ENCODE results near the gene KCNAB3. TPM values are rescaled to one million over a fixed set of nuclear protein-coding genes. Genes with fewer than 3 reads are reported as not detected.
"Not testable (repeated sequence)": the region's sequence is repeated elsewhere in the genome, so short reads cannot be mapped to it uniquely, and the experiment has no call there.

KCNAB3 gene
- total RNA-seq = 0.32 TPM
- long read RNA-seq = 0 reads

DNA sequence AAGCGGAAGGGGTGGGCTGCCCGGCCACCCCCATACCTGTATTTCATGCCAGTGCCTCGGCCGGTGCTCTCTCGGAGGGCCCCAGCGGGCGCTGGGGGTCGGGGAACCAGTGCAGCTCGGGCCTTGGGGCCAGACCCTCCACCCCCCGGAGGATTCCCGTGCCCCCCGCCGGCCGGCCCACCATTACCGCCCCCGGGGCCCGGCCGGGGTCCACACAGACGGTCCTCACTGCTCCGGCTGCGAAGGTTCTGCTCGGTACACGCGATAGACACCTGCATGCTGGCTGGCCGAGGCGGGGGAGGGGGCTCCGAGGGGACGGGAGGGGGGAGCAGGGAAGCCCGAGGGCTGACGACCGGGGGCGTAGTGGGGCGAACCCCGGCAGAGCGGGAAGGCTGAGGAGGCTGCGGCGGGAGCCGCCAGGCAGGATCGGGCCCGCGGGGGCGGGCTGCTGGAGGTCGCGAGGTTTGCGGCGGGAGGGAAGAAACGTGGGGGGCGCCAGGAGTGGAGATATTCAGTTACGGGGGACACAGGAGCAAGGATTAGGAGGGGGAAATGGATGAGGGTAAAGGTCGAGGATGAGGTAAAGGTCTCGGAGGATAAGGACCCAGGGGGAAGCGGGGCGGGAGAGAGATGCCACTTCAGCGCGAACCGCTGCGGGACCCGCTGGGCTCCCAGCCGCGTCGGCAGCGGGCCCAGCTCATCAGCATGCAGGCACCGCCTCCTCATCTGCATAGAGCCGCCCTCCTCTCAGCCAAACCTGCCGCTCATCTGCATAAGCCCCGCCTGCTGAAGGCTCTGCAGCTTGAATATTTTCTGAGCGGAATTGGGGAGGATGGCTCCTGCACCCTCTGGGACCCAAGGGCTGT is at the start of gene KCNAB3:
TSS of gene KCNAB3 (minus strand) at position 699 of the 866 bp plus-strand sequence. CDS start at position 278, 421 bp downstream.
- intact Hi-C loops (cut with DNase I) = loop anchor here (5.0 kb wide), 1 partner anchor 72 kb away; the partner anchor contains the start of genes CYB5D1, NAA38 and TMEM88
- DNase-seq (ENCODE audit: missing footprints) (no peak), ATAC-seq (no peak)

DNA sequence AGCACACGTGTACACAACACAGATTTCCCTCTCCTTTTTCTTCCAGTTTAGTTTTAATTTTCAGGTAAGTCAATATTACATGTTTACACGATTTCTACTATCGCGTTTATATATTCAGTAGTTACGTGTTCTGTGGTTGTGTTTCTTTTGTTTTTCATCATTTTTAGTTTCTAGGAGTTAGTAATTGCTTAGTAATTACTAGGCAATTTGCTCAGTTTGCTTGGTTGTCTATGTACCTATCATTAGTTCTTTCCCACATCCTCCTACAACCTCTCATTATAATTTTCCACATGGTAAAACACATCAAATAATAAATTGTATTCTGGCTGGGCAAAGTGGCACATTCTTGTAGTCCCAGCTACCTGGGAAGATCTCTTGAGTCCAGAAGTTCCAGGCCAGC is 48.1 kb upstream of the KCNAB3 start:
- DNase-seq (ENCODE audit: missing footprints) (no peak), ATAC-seq (no peak)
- intact Hi-C loops (cut with DNase I) = no loop called here

DNA sequence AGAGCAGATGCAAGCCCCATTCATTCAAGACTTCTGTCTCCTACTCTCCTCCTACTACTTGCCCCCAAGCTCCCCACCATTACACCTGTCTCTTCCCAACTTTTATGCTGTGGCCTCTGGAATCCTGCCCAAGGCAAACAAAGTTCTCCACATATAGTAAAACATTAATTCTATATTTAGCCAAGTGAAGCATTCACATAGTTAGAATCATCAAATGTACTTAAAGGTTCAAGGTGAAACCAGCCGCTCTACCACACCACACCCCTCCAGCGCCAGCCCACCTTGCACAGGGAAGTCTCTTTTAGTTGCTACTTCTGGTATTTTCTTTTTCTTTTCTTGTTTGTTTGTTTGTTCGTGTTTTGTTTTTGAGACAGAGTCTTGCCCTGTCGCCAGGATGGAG is 47.4 kb upstream of the KCNAB3 start:
- DNase-seq (ENCODE audit: missing footprints) (no peak), ATAC-seq (no peak)
- intact Hi-C loops (cut with DNase I) = no loop called here

DNA sequence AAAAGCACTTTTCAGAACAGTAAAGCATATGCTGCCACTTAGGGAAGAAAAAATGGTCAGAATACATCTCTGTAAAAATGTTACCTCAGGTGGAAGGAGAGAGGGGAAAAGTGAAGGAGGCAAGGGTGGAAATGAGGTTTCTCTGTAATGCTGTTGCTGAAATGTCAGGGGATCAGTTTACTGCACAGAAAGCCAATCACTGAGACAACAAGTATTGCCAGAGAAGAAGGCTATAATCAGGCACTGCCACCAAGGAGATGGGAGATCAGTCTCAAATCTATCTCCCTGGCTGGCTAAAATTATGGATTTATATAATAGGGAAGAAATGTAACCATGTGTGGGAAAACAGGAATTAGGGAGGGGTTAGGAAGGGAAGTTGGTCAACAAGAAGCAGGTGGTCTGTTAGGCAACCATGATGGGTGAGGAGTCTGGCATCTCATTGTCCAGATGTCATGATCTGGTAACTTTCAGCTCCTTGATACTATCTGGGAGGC is 45.0 kb upstream of the KCNAB3 start:
- intact Hi-C loops (cut with DNase I) = no loop called here
- ATAC-seq (no peak), DNase-seq (ENCODE audit: missing footprints) (no peak)

DNA sequence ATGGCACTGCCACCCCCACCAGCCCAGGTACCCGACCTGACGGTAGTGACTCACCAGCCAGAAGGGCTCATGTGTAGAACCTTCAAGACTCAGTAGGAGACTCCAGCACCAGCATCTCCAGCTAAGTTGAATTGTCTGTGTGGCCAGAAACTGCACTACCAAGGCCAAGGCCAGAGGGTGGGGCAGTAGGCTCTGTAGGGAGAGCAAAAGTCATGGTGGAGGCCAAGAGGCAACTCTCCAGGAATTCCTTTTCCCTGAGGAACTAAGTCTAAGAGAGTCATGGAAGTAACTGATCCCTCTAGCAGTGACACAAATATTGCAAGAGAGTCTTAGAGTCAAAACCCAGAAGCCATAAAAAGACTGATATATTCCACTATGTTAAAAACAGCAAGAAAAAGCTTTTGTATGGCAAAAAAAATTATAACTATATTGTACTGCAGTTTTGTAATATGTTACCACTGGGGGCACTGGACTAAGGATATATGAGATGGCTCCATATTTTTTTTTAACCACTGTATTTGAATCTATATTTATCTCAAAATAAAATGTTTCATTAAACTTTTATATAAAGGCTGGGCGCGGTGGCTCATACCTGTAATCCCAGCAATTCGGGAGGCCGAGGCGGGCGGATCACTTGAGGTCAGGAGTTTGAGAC is 42.6 kb upstream of the KCNAB3 start:
- ATAC-seq = peak; percentile 68
- intact Hi-C loops (cut with DNase I) = no loop called here
- no peak for DNase-seq (ENCODE audit: missing footprints)

DNA sequence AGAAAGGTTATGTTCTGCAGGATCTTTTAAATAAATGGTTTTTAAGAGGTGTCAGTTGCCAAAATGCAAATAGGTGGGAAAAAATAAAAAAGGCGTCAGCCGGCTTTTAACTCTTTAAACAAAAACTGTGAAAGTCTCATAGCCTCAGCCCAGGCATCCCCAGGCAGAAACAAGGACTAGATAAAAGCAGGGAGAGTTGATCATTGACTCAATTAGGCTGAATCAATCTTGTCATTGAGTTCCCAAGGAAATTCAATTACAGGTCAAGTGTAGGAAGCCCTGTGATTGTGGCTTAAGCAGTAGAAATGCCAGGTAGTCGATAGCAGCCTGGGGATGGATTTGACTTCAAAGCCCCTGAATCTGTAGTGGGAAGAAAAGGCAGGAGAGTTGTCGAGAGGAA is 42.0 kb upstream of the KCNAB3 start:
- DNase-seq (ENCODE audit: missing footprints) (no peak), ATAC-seq (no peak)
- intact Hi-C loops (cut with DNase I) = no loop called here

DNA sequence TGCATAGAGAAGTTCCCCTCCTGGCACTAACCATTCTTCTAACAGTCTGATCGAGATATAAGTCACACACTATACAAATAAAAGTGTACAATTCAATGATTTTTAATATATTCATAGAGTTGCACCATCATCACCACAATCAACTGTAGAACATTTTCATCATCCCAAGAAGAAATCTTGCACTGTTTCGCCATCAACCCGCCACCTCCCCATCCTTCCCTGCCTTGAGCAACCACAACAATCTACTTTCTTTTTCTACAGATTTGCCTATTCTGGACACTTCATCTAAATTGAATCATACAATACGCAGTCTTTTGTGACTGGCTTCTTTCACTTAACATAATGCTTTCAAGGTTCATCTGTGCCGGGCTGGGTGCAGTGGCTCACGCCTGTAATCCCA is 39.8 kb upstream of the KCNAB3 start:
- ATAC-seq (no peak), DNase-seq (ENCODE audit: missing footprints) (no peak)
- intact Hi-C loops (cut with DNase I) = no loop called here

DNA sequence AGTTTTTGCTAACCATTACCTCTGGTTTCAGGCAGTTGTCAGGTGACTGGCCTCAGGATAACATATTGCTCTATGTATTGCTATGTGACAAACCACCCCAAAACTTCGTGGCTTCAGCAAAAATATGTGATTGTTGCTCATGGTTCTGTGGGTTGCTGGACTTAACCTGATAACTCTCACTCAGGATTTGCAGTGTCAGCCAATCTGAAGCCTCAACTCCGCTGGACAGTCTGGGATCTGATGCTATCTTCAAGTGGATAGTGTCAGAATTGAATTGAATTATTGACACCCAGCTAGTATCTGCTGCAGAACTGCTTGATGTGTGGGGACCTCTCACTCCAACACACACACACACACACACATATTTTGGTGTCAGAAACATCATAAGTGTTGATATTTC is 38.1 kb upstream of the KCNAB3 start:
- DNase-seq (ENCODE audit: missing footprints) (no peak), ATAC-seq (no peak)
- intact Hi-C loops (cut with DNase I) = no loop called here

DNA sequence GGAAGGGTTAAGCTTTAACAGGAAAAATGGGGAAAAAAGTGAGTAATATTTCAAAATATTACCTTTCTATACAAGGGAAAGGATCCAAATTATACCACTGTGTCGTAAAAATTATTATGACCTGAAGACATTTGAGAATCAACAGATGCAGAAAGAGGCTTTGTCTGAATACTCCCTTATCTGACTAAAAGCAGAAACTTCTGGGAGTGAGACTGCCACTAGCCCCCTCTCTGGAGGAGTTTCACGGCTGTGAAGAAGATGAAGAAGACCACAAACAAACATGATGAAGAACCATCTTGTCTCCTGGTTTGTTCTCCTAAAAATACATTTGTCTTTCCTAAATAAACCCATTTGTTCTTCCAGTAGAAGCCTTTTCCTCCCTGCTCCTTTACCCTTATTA is 31.8 kb upstream of the KCNAB3 start:
- no peak for DNase-seq (ENCODE audit: missing footprints)
- no peak for ATAC-seq
- intact Hi-C loops (cut with DNase I) = no loop called here

DNA sequence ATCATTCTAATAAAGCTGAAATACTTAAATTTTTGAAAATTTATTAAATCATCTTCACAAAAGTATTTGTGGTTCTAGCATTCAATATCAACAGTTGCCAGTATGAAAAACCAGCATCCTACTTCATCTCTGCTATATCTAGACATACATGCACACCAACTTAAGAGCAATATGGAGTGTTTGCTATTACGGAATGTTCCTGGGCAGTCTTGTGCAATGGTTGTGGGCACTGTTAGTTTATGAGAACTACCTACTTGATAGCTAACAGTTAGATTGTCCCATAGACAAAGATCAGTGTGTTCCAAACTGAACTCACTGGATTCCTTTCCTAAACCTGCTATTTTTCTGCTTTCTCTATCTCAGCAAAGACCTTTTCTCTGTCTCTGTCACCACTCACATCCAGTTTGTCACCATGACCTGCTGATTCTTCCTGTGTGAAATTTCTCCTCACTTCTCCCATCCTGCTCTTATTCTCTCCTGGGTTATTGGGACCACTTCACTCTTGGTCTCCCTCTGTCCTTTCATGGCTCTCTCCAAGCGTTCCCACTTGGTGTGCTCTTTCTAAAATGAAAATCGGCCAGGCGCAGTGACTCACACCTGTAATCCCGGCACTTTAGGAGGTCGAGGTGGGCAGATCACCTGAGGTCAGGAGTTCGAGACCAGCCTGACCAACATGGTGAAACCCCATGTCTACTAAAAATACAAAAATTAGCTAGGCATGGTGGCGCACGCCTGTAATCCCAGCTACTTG is 30.0 kb upstream of the KCNAB3 start:
- no peak for ATAC-seq
- intact Hi-C loops (cut with DNase I) = no loop called here
- no peak for DNase-seq (ENCODE audit: missing footprints)

DNA sequence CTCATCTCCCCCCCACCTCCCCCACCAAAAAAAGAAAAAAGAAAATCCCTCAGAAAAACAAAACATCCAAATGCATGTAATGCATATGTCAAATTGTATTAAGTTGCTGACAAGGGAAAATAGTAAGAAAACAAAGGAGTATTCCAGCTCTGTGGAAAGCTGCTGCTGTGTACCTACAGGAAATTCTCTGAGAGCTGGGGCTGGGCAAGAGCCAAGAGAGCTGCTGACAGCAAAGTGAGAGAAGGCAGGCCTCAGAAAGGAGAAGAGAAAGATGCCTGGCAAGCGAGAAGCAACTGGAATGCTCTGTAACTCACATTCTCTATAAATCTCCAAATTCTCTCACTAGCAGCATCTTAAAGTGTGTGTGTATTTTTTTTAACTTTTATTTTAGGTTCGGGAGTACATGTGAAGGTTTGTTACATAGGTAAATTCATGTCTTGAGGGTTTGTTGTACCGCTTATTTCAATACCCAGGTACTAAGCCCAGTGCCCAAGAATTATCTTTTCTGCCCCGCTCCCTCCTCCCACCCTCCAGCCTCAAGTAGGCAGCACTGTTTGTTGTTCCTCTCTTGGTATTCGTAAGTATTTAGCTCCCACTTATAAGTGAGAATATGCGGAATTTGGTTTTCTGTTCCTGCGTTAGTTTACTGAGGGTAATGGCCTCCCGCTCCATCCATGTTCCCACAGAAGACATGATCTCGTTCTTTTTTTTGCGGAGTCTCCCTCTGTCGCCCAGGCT is 26.7 kb upstream of the KCNAB3 start:
- DNase-seq (ENCODE audit: missing footprints) = no peak
- intact Hi-C loops (cut with DNase I) = no loop called here
- peak; percentile 94 for ATAC-seq

DNA sequence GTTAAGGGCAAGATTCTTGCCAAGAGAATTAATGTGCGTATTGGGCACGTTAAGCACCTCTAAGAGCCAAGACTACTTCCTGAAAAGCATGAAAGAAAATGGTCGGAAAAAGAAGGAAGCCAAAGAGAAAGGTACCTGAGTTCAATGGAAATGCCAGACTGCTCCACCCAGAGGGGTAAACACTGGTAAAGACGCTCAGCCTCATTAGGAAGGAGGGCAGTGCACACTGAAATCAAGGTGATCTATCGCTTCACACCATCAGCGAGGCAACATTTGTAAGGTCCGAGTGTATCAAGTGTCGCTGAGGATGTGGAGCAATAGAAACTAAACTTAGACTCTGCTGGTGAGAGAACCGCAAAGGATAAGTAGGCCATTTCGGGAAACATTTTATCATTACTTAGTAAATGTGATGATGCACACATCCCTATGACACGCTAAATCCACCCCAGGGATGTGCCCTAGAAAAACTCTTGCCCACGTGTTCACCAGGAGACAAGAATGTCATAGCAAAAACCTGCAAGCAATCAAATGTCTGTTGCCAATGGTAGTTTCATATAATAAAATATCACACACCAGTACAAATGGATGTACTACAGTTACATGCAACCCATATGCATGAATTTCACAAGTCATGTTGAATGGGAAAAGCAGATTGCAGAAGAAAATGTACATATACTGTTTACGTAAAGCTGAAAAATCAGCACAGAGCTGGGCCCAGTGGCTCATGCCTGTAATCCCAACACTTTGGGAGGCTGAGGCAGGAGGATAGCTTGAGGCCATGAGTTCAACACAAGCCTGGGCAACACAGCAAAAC is 26.0 kb upstream of the KCNAB3 start:
- ATAC-seq (peak; percentile 76), DNase-seq (ENCODE audit: missing footprints) (no peak)
- intact Hi-C loops (cut with DNase I) = no loop called here

DNA sequence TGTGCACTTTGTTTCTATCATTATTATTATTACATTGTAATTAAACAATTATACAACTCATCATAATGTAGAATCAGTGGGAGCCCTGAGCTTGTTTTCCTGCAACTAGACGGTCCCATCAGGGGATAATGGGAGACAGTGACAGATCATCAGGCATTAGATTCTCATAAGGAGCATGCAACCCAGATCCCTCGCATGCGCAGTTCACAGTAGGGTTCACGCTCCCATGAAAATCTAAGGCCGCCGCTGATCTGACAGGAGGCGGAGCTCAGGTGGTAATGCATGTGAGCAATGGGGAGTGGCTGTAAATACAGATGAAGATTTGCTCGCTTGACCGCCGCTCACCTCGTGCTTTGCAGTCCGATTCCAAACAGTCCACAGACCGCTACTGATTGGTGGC is 23.6 kb upstream of the KCNAB3 start:
- ATAC-seq; intact Hi-C loops (cut with DNase I); DNase-seq (ENCODE audit: missing footprints): not testable (repeated sequence)

DNA sequence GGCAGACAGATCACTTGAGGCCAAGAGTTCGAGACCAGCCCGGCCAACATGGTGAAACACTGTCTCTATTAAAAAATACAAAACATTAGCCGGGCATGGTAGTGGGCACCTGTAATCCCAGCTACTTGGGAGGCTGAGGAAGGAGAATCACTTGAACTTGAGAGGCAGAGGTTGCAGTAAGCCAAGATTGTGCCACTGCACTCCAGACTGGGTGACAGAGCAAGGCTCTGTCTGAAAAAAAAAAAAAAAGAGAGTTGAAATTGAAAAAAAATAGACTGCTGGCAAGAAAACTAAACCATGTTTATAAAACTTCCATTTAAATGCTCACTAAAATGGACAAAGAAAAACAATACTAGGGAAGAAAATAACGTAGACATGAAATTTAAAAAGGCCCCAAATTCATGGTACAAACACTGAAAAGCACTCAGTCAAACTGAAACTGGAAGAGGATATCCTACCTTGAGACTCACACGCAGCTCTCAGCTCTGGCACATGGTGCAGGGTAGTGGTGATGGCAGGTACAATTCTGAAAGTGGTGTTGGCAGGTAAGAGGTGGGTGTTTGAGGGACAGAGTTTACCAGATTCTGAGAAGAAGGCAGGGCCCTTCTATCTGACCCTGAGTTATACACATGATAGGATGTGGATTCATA is 21.6 kb upstream of the KCNAB3 start:
- no peak for DNase-seq (ENCODE audit: missing footprints)
- no peak for ATAC-seq
- intact Hi-C loops (cut with DNase I) = no loop called here

DNA sequence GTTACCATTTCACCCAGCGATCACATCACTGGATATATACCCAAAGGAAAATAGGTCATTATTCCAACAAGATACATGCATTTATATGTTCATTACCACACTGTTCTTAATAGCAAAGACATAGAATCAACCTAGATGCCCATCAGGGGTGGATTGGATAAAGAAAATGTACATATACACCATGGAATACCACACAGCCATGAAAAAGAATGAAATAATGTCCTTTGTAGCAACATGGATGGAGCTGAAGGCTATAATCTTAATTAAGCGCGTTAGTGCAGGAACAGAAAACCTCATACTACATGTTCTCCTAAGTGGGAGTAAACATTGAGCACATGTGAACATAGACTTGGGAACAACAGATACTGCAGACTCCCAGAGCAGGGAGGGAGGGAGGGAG is 20.9 kb upstream of the KCNAB3 start:
- DNase-seq (ENCODE audit: missing footprints) (no peak), ATAC-seq (no peak)
- intact Hi-C loops (cut with DNase I) = no loop called here

DNA sequence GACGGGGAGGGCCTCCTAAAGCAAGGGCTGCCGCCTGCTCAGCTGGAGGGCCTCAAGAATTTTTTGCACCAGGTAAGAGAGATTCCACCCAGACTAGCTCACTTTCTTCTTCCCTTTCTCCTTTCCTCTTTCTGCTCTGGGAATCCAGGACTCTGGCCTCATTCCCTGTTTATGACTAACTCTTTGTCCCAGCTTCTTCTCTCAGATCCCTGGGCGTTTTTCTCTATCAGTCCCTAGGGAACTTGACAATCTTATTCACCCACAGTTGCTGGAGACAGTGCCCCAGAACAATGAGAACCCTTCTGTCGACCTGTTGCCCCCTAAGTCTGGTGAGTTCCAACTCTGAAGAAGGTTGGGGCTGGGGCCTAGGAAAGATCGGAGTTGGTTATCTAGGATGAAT is 18.0 kb upstream of the KCNAB3 start:
- intact Hi-C loops (cut with DNase I) = no loop called here
- no peak for DNase-seq (ENCODE audit: missing footprints)
- ATAC-seq = no peak

DNA sequence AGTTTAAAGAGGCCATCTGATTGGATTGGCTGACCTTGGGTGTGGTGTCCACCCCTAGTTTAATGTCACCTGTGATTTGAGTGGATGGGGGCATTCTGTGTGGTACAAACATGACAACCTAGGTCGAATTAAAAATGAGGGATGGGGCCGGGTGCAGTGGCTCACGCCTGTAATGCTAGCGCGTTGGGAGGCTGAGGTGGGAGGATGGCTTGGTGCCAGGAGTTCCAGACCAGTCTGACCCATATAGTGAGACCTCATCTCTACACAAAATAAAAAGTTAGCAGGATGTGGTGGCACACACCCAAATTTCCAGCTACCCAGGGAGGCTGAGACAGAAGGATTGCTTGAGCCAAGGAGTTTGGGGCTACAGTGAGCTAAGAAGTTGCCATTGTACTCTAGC is 16.8 kb upstream of the KCNAB3 start:
- DNase-seq (ENCODE audit: missing footprints) = no peak
- no peak for ATAC-seq
- intact Hi-C loops (cut with DNase I) = no loop called here

DNA sequence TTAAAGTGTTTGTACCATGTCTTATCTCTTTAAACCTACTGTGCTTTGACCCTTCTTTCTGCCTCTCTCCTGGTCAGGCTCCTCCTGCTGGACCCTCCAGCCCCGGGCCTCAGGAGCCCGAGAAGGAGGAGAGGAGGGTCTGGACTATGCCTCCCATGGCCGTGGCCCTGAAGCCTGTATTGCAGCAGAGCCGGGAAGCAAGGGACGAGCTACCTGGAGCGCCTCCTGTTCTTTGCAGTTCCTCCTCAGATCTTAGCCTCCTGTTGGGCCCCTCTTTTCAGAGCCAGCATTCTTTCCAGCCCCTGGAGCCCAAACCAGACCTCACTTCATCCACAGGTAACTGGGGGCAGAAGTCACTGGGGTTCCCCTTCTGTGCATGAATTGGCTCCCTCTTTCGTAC is 16.0 kb upstream of the KCNAB3 start:
- no peak for ATAC-seq
- DNase-seq (ENCODE audit: missing footprints) = no peak
- intact Hi-C loops (cut with DNase I) = no loop called here

All from Right ventricle myocardium inferior (tissue), 1 donor.